Measurements from ENCODE around the gene EDC4. TPM values are rescaled to one million over a fixed set of nuclear protein-coding genes. Genes with fewer than 3 reads are reported as not detected.

Gene EDC4
- total RNA-seq, 1 experiment from 2014 or later: 48.8 TPM

DNA sequence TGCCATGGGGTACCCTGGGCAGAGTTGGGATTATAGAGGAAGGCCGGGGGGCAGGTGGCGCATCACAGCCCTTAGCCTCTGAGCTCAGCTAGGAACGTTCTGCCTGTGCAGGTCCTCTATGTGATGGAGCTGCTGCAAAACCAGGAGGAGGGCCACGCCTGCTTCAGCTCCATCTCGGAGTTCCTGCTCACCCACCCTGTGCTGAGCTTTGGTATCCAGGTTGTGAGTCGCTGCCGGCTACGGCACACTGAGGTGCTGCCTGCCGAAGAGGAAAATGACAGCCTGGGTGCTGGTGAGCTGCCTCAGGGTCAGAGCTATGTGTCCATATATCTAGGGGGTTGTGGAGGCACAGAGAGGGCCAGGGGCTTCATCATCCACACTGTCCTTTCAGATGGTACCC lies 6.0 kb downstream of the EDC4 start:
- Histone ChIP-seq H3K9me2 (ENCODE audit: insufficient read depth) (no peaks in the 10 kb centered on the region), H3K27me3 (ENCODE audit: insufficient read depth, low read depth) (no peaks in the 10 kb centered on the region), H3K4me2 (no peak overlapping the region), H3K4me1 (replicated peaks; ENCODE audit: insufficient read depth) (peaks cover 10% of the 10 kb centered on the region; the same call in 1 of the 2 replicates), H3K79me2 (ENCODE audit: low read depth) (peaks cover 22% of the 10 kb centered on the region), H2AFZ (no peak overlapping the region), H3K36me3 (ENCODE audit: low read depth) (peaks cover 13% of the 10 kb centered on the region), H3K27ac (no peak overlapping the region), H3K9me3 (ENCODE audit: insufficient read depth, low read depth) (no peaks in the 10 kb centered on the region), H4K20me1 (ENCODE audit: insufficient read depth) (peaks cover 9% of the 10 kb centered on the region), H3K4me3 (no peak overlapping the region), H3F3A (ENCODE audit: insufficient read depth, low read depth) (no peaks in the 10 kb centered on the region; the same call in 1 of the 2 replicates)
- ChIA-PET POLR2A (ENCODE audit: unreplicated experiment) (no interaction called here), CTCF (interaction anchor here (0.7 kb wide), 1 partner anchor 47 kb away, joined by 3 read pairs; no protein-coding TSS in a partner anchor)
- BruUV-seq (replicated peaks): no TSS peak
- intact Hi-C loops (cut with micrococcal nuclease; ENCODE audit: unreplicated experiment): no loop called here
- DNase-seq: no peak
- TF ChIP-seq EZH2 (IDR thresholded peaks at IDR 0.05; ENCODE audit: low read depth): no peak
- TF ChIP-seq, protein P1, sequence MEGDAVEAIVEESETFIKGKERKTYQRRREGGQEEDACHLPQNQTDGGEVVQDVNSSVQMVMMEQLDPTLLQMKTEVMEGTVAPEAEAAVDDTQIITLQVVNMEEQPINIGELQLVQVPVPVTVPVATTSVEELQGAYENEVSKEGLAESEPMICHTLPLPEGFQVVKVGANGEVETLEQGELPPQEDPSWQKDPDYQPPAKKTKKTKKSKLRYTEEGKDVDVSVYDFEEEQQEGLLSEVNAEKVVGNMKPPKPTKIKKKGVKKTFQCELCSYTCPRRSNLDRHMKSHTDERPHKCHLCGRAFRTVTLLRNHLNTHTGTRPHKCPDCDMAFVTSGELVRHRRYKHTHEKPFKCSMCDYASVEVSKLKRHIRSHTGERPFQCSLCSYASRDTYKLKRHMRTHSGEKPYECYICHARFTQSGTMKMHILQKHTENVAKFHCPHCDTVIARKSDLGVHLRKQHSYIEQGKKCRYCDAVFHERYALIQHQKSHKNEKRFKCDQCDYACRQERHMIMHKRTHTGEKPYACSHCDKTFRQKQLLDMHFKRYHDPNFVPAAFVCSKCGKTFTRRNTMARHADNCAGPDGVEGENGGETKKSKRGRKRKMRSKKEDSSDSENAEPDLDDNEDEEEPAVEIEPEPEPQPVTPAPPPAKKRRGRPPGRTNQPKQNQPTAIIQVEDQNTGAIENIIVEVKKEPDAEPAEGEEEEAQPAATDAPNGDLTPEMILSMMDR (conservative IDR thresholded peaks at IDR 0.05): no peak

DNA sequence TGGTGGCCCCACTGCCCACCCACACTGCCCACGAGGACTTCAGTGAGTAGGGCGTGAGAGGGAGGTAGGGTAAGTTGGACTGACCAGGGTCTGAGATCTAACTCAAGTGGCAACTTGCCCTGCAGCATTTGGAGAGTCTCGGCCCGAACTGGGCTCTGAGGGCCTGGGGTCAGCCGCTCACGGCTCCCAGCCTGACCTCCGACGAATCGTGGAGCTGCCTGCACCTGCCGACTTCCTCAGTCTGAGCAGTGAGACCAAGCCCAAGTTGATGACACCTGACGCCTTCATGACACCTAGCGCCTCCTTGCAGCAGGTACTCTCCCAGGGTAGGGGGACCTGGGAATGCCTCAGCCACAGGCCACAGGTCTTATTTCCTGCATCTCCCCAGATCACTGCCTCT lies 6.6 kb downstream of the EDC4 start:
- Histone ChIP-seq H3K36me3 (ENCODE audit: low read depth) (peaks cover 13% of the 10 kb centered on the region), H4K20me1 (ENCODE audit: insufficient read depth) (peaks cover 9% of the 10 kb centered on the region), H3K79me2 (ENCODE audit: low read depth) (peaks cover 16% of the 10 kb centered on the region), H3K4me2 (no peak overlapping the region), H3K27me3 (ENCODE audit: insufficient read depth, low read depth) (no peaks in the 10 kb centered on the region), H3K4me1 (replicated peaks; ENCODE audit: insufficient read depth) (peaks cover 4% of the 10 kb centered on the region; the same call in 1 of the 2 replicates), H3F3A (ENCODE audit: insufficient read depth, low read depth) (no peaks in the 10 kb centered on the region; the same call in 1 of the 2 replicates), H3K27ac (no peak overlapping the region), H3K4me3 (no peak overlapping the region), H3K9me2 (ENCODE audit: insufficient read depth) (no peaks in the 10 kb centered on the region), H3K9me3 (ENCODE audit: insufficient read depth, low read depth) (no peaks in the 10 kb centered on the region), H2AFZ (no peak overlapping the region)
- TF ChIP-seq EZH2 (IDR thresholded peaks at IDR 0.05; ENCODE audit: low read depth): no peak
- TF ChIP-seq, protein P1 (conservative IDR thresholded peaks at IDR 0.05): no peak
- ChIA-PET POLR2A (ENCODE audit: unreplicated experiment) (no interaction called here), CTCF (no interaction called here)
- intact Hi-C loops (cut with micrococcal nuclease; ENCODE audit: unreplicated experiment): no loop called here
- no peak for DNase-seq
- no TSS peak for BruUV-seq (replicated peaks)

DNA sequence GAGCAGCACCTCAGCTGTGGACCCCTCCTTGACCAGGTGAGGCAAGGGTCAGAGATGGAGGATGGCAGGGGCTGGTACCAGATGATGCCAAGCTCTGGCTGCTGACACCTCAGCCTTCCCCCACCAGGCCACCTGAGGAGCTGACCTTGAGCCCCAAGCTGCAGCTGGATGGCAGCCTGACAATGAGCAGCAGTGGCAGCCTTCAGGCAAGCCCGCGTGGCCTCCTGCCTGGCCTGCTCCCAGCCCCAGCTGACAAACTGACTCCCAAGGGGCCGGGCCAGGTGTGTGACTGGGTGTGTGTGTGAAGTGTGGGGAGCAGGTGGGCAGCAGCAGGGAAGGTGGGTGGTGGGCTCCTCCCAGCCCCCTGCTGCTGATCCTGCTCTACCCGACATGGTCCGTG lies 7.1 kb downstream of the EDC4 start:
- Histone ChIP-seq H3K4me3 (no peak overlapping the region), H3K36me3 (ENCODE audit: low read depth) (peaks cover 13% of the 10 kb centered on the region), H4K20me1 (ENCODE audit: insufficient read depth) (peaks cover 4% of the 10 kb centered on the region), H3K9me2 (ENCODE audit: insufficient read depth) (no peaks in the 10 kb centered on the region), H3K27me3 (ENCODE audit: insufficient read depth, low read depth) (no peaks in the 10 kb centered on the region), H3K27ac (no peak overlapping the region), H3K4me1 (replicated peaks; ENCODE audit: insufficient read depth) (no peaks in the 10 kb centered on the region), H3K9me3 (ENCODE audit: insufficient read depth, low read depth) (no peaks in the 10 kb centered on the region), H3F3A (ENCODE audit: insufficient read depth, low read depth) (no peaks in the 10 kb centered on the region; the same call in 1 of the 2 replicates), H3K79me2 (ENCODE audit: low read depth) (peaks cover 11% of the 10 kb centered on the region), H3K4me2 (no peak overlapping the region), H2AFZ (no peak overlapping the region)
- ChIA-PET POLR2A (ENCODE audit: unreplicated experiment) (no interaction called here), CTCF (interaction anchor here (0.6 kb wide), 1 partner anchor 449 kb away, joined by 6 read pairs; the partner anchor contains the start of gene HSD11B2)
- BruUV-seq (replicated peaks): no TSS peak
- no peak for DNase-seq
- TF ChIP-seq, protein P1 (conservative IDR thresholded peaks at IDR 0.05): no peak
- no peak for TF ChIP-seq EZH2 (IDR thresholded peaks at IDR 0.05; ENCODE audit: low read depth)
- intact Hi-C loops (cut with micrococcal nuclease; ENCODE audit: unreplicated experiment): no loop called here
